ENCODE measurements around the gene PTPRA.

The PTPRA gene

GRCh38 chr20:2932498-2932897 is 59.2 kb downstream of the PTPRA start:
- DNase-seq = no peak

GRCh38 chr20:2937902-2938301 is 64.6 kb downstream of the PTPRA start:
- no peak for DNase-seq

- no peak for DNase-seq
Observed at GRCh38 chr20:2942439-2942838, 69.2 kb downstream of the PTPRA start.

- DNase-seq = no peak
Observed at GRCh38 chr20:2946988-2947961, 74.0 kb downstream of the PTPRA start.

- DNase-seq = no peak
Observed at GRCh38 chr20:2948968-2949367, 75.7 kb downstream of the PTPRA start.

GRCh38 chr20:2952766-2953165 is 79.5 kb downstream of the PTPRA start:
- no peak for DNase-seq

GRCh38 chr20:2955257-2955970 is 82.1 kb downstream of the PTPRA start:
- DNase-seq = no peak

- no peak for DNase-seq
Observed at GRCh38 chr20:2956480-2956879, 83.2 kb downstream of the PTPRA start.

- DNase-seq = no peak
Observed at GRCh38 chr20:2967841-2968240, 94.6 kb downstream of the PTPRA start.

- no peak for DNase-seq
Observed at GRCh38 chr20:2972126-2972525, 98.8 kb downstream of the PTPRA start.

GRCh38 chr20:2973574-2973973 is 100.3 kb downstream of the PTPRA start:
- no peak for DNase-seq

GRCh38 chr20:2978519-2978918 is 105.2 kb downstream of the PTPRA start:
- DNase-seq = no peak

GRCh38 chr20:2981646-2982045 is 108.4 kb downstream of the PTPRA start:
- no peak for DNase-seq

GRCh38 chr20:2983508-2983907 is 110.2 kb downstream of the PTPRA start:
- no peak for DNase-seq

- no peak for DNase-seq
Observed at GRCh38 chr20:2984028-2984501, 110.8 kb downstream of the PTPRA start.

GRCh38 chr20:2984956-2985661 is 111.8 kb downstream of the PTPRA start:
- no peak for DNase-seq

- no peak for DNase-seq
Observed at GRCh38 chr20:2986466-2986865, 113.2 kb downstream of the PTPRA start.

- DNase-seq = no peak
Observed at GRCh38 chr20:2987861-2988260, 114.6 kb downstream of the PTPRA start.

- no peak for DNase-seq
Observed at GRCh38 chr20:2991532-2991931, 118.3 kb downstream of the PTPRA start.

- DNase-seq = no peak
Observed at GRCh38 chr20:2993250-2993649, 120.0 kb downstream of the PTPRA start.

- no peak for DNase-seq
Observed at GRCh38 chr20:2995796-2996195, 122.5 kb downstream of the PTPRA start.

GRCh38 chr20:2998728-2999127 is 125.4 kb downstream of the PTPRA start:
- no peak for DNase-seq

GRCh38 chr20:3000852-3001523 is 127.7 kb downstream of the PTPRA start:
- DNase-seq = no peak

Data from T-helper 9 cell (primary cell).